Neural cell (in vitro differentiated cells): Measurements from ENCODE around the gene LRIT1.

ENCODE experiments used
- EP300 ChIP-seq: fragments of 450-650 bp; conservative IDR thresholded peaks from 2 replicates; pipeline ENCODE4 v1.6.1; 2014; ENCODE audit warnings: antibody characterized with exemption, mild to moderate bottlenecking, moderate library complexity; ENCODE audit not compliant: poor library complexity, severe bottlenecking
- EZH2 ChIP-seq: fragments of 200-600, 300-800 bp; shearing (Covaris generic), sonication (generic); IDR thresholded peaks from 2 replicates; pipeline ENCODE4 v1.6.1; 2014; ENCODE audit warnings: antibody characterized with exemption, low read length, borderline replicate concordance, mild to moderate bottlenecking; ENCODE audit not compliant: insufficient read depth, poor library complexity, severe bottlenecking
- SMC3 ChIP-seq: fragments of 450-650 bp; conservative IDR thresholded peaks from 2 replicates; pipeline ENCODE4 v1.6.1; 2014; ENCODE audit warnings: antibody characterized with exemption, mild to moderate bottlenecking, moderate library complexity; ENCODE audit not compliant: poor library complexity
- TF ChIP-seq, protein P1 (sequence below): fragments of 450-650 bp; IDR thresholded peaks from 2 replicates; pipeline ENCODE4 v1.5.1; 2014; ENCODE audit warnings: antibody characterized with exemption, mild to moderate bottlenecking, moderate library complexity; ENCODE audit not compliant: poor library complexity, severe bottlenecking
- TF ChIP-seq, protein P2 (sequence below): IDR thresholded peaks from 2 replicates; pipeline ENCODE4 v1.6.1; 2012; ENCODE audit warnings: borderline replicate concordance

DNA sequence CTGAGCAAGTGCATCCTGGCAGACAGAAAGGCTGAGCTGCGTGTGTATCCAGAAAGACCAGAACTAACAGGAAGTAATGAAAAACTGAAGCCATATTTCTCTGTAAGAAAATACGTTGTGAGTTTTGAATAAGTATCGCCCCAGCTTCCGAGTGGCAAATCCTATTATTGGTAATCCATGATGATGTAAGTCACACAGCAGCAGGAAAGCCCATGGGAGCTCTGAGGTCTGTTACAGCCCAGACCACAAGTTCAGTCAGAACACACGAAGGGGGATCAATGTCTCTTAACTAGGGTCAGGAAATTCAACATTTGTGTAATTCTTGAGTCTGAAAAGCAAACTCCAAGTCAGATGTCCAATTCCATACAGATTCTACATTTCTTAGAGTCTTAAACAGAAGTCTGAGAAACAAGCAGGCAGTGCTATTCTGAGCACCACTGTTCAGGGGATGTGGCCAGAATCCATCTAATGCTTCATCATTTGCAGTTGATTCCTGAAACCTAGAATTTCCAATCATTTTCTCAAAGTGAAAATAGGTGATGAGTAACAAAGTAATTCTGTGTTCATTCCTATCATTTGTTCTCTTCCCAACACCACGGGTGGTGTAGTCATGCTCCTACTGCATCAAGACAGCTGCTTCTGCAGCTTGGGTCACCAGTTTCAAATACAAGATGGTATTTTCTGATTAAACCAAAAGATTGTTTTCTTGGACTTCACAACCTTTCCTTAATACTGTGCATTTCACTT lies 15.7 kb downstream of the LRIT1 start, which contains the start of gene LRIT2:
- TF ChIP-seq, protein P1, sequence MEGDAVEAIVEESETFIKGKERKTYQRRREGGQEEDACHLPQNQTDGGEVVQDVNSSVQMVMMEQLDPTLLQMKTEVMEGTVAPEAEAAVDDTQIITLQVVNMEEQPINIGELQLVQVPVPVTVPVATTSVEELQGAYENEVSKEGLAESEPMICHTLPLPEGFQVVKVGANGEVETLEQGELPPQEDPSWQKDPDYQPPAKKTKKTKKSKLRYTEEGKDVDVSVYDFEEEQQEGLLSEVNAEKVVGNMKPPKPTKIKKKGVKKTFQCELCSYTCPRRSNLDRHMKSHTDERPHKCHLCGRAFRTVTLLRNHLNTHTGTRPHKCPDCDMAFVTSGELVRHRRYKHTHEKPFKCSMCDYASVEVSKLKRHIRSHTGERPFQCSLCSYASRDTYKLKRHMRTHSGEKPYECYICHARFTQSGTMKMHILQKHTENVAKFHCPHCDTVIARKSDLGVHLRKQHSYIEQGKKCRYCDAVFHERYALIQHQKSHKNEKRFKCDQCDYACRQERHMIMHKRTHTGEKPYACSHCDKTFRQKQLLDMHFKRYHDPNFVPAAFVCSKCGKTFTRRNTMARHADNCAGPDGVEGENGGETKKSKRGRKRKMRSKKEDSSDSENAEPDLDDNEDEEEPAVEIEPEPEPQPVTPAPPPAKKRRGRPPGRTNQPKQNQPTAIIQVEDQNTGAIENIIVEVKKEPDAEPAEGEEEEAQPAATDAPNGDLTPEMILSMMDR: no peak
- TF ChIP-seq, protein P2, sequence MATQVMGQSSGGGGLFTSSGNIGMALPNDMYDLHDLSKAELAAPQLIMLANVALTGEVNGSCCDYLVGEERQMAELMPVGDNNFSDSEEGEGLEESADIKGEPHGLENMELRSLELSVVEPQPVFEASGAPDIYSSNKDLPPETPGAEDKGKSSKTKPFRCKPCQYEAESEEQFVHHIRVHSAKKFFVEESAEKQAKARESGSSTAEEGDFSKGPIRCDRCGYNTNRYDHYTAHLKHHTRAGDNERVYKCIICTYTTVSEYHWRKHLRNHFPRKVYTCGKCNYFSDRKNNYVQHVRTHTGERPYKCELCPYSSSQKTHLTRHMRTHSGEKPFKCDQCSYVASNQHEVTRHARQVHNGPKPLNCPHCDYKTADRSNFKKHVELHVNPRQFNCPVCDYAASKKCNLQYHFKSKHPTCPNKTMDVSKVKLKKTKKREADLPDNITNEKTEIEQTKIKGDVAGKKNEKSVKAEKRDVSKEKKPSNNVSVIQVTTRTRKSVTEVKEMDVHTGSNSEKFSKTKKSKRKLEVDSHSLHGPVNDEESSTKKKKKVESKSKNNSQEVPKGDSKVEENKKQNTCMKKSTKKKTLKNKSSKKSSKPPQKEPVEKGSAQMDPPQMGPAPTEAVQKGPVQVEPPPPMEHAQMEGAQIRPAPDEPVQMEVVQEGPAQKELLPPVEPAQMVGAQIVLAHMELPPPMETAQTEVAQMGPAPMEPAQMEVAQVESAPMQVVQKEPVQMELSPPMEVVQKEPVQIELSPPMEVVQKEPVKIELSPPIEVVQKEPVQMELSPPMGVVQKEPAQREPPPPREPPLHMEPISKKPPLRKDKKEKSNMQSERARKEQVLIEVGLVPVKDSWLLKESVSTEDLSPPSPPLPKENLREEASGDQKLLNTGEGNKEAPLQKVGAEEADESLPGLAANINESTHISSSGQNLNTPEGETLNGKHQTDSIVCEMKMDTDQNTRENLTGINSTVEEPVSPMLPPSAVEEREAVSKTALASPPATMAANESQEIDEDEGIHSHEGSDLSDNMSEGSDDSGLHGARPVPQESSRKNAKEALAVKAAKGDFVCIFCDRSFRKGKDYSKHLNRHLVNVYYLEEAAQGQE: no peak
- TF ChIP-seq EP300 (no peak), SMC3 (no peak), EZH2 (no peak)
